ENCODE results near the gene ELMO1.
"Not testable (repeated sequence)": the region's sequence is repeated elsewhere in the genome, so short reads cannot be mapped to it uniquely, and the experiment has no call there.

ELMO1 gene

GRCh38 chr7:37173670-37174069 is 275.0 kb downstream of the ELMO1 start:
- DNase-seq: no peak

DNA sequence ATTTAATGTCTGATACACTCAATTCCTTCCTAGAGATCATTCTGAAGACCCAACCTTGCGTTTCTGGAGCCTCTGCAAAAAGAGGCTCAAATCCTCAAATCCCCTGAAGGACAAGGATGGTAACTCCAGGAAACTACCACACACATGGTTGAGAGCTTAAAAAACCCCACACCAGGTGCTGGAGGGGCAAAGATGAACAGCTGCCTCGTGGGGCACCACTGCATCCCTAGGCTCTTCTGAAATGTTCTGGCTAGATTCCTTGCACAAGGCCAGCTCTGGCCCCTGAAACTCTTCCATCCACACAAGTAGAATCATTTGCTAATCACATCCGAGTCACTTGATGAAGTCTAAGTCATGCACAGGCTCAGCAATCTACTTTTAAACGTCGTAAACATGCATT is 286.6 kb downstream of the ELMO1 start:
- DNase-seq: no peak

GRCh38 chr7:37160656-37161055 is 288.0 kb downstream of the ELMO1 start:
- no peak for DNase-seq

DNA sequence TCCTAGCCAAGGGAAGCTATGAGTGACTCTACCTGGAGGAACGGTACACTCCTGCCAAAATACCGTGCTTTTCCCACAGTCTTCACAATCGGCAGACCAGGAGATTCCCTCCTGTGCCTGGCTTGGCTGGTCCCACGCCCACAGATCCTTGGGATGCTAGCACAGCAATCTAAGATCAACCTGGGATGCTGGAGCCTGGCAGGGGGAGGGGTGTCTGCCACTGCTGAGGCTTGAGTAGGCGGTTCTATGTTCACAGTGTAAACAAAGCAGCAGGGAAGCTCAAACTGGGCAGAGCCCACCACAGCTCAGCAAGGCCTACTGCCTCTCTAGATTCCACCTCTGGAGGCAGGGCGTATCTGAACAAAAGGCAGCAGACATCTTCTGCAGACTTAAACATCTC is 295.3 kb downstream of the ELMO1 start:
- no peak for DNase-seq

DNA sequence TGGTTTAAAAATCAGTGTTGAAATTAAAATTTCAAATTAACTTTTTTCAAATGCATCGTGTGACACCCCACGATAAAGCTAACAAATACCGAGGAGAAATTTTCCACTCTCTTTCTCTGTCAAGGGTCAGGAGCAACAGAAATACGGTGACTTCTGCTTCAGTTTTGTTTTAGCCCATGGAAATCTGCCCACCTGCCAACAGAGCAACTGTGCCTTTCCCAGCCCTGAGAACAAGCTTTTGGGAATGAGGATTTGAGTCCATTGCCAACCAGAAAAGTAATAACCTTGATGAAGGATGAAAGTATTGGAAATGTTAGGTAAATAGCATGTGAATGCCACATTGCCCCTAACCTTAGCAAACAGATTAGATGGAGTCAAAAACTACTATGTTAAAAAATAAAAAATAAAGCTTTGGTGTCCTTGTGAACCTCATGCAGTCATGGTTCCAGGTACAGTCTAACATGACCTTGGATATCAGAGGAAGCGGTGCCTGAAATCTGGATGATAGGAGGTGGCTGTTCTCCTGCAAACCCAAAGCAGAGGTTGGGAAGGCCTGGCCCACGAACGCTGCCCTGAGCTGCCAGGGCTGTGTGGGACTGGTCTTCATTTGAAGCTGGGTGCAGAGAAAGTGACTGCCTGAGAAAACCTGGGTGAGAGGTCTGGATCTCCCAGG is 296.8 kb downstream of the ELMO1 start:
- no peak for DNase-seq

DNA sequence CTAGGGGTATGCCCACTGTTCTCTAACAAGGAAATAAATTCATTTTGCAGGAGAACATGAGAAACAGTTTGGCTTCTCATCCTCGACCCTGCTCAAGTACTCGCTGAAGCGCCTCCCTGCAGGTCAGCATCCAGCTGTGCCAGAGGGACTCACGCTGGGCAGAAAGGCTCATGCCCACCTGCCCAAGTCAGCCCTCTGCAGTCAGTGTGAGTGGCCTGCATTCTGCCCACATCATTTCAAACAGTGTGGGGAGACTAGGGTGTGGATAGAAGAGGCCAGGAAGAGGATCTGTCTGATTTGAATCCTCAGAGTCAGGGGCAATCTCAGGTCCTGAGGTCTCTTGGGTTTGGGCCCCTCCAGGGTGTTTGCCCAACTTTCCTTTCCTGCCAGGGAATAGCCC is 297.8 kb downstream of the ELMO1 start:
- DNase-seq: no peak

GRCh38 chr7:37150180-37150579 is 298.5 kb downstream of the ELMO1 start:
- no peak for DNase-seq

DNA sequence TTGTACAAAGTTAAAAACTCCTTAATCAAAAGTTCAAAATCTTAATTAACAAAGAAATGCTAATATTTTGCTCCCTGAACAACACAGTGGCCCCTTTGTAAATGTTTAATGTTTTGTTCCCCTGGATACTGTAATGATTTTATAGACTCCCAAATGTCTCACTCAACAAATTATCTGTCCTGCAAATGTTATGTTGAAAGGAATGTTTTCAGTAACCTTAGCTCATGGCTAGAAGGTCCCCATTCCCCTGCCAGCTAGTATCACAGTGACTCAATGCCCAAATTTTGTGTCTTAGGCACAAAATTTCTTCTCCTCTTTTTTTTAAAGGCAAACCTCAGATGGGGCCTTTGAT is 298.9 kb downstream of the ELMO1 start:
- DNase-seq: no peak

DNA sequence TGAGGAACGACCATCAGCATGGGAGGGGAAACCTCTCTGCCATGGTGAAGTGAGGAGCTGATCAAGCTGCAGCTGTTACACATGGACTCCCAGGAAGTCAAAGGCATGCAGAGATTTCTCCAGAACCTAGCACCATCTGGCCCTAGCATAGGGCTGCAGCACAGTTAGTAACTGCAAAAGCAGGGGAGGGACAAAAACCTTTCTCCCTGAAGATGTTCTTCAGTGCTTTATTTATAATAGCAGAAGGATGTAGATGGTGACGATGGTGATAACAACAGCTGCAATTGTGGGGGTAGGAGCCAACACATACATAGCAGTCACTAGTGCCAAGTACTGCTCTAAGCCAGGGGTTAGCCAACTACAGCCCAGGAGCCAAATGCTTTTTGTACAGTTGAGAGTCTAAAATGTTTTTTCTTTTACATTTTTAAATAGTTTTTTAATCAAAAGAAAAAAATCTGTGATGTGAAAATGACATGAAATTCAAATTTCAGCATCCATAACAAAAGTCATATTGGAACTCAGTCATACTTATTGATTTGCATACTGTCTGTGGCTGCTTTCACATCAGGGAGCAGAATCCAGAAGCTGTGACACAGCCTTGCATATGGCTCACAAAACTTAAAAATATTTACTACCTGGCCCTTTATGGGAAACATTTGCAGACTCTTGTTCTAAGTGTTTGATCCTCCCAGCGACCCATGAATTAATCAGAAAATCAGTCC is 299.5 kb downstream of the ELMO1 start:
- DNase-seq: peak; percentile 26

DNA sequence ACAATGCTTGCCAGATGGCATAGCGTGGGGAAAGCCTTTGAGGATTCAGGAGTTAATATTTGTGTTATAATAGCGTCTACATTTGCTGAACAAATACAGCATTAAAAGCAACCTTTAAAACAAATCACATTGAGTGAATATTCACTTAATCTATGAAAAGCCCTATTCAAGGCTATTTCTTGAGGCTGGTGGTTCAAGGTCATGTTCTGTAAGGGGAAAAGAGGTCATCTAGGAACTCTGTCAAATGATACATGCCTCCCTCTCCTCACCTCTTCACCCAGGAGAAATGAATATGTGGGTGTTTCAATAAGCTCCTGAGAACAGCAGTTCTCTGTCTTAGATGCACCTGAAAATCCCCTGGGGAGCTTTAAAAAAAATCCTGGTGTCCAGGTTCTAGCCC is 303.0 kb downstream of the ELMO1 start:
- no peak for DNase-seq

- no peak for DNase-seq
Measured at GRCh38 chr7:37144423-37144822, 304.2 kb downstream of the ELMO1 start.

DNA sequence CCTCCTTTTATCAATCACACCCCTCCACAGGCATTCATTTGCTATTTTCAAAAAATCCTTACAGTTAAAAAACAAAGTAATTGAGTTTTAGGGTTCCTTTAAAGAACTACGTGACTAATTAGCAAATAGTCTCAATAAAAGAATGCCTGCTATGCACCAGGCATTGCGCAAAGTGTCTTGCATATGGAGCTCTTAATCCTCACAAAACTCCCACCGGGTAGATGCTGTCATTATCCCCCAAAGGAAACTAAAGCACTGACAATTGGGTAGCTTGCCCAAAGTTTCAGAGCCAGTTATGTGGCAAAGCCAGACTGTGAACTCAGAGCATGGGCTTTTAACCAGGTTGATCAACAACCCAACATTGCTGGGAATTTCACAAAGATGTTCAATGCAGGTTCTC is 305.7 kb downstream of the ELMO1 start:
- DNase-seq: no peak

- DNase-seq: no peak
Measured at GRCh38 chr7:37141742-37142141, 306.9 kb downstream of the ELMO1 start.

GRCh38 chr7:37133902-37134301 is 314.8 kb downstream of the ELMO1 start:
- DNase-seq: not testable (repeated sequence)

DNA sequence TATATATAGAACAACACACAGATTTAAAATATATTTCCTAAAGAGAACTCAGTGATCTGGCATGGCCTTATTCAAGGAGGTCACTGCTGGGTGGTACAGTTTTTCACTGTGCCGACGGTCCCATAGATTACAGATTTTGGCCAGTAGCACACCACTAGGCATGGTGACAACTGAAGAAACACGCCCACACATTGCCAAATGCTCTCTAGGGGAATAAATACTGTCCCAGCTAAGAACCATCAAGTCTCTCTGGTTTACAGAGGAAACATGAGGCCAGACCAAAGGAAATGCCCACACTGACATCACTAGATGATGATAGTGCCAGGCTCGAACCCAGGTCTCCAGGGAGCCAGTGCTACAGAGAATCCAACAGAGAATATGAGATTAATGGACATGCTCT is 316.8 kb downstream of the ELMO1 start:
- DNase-seq: no peak

DNA sequence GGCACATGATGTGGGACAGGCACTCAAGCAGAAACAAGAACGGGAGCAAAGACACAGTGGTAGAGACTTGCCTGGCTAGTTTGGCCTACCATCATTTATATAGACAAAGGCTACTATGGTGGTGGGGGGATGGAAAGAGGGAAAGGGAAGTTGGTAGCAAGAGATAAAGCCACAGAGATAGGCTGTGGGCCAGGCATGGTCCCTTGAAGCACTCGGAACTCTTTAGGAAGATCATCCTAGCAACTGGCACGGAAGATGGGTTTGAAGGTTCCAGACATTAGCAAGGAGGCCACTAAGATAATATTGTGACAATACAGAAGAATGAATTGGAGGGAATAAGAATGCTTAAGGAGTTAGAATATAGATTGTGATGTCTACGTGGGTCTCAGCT is 319.6 kb downstream of the ELMO1 start:
- DNase-seq: no peak

DNA sequence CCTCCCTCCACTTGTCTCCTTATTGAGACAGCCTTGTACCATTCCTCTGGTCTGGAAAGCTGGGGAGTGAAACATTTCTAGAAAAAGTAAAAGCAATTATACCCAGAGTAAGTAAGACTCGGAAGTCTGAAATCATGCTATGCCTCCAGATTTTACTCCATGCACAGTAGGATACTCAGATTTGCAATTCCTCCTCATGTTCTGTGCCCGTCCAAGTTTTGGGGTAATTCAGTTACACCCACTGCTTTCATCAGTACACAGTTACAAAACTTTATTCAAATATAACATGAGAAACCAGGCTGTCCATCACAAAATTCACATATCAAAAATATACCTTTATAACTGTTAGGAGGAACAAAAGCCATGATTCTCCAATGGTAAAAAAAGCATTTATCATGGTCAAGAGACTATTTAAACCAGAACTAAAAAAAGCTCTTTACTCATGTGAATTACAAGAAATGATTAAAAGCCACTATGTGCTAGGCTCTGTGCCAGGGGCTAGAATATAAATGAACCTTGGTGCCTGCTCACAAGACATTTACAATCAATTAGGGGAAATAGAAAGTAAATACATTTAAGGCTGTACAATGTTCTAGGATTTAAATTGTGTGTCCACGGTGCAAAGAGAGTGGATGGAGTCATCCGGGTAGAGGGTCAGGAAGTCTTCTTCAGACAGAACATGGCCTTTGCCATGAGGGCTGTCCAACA is 320.2 kb downstream of the ELMO1 start:
- DNase-seq: no peak

GRCh38 chr7:37119296-37119860 is 329.3 kb downstream of the ELMO1 start:
- no peak for DNase-seq

- DNase-seq: no peak
Measured at GRCh38 chr7:37118004-37118403, 330.7 kb downstream of the ELMO1 start.

DNA sequence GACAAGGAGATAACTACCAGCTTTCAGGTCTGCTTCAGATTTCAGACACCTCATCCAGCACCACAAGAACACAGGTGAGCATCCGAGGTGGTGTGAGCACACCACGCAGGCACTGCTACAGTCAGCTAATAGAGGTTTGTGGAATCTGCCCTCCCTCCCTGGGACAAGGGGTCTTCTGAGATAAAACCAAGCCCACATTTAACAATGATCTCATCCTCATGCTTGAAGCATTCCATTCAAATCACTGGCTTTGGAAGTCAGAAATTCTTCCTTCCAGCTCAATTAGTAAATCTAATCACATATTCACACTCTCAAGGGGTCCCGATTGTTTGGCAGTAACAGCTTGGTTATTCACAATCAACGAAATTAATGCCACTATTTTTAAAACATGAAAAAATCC is 331.4 kb downstream of the ELMO1 start:
- no peak for DNase-seq

DNA sequence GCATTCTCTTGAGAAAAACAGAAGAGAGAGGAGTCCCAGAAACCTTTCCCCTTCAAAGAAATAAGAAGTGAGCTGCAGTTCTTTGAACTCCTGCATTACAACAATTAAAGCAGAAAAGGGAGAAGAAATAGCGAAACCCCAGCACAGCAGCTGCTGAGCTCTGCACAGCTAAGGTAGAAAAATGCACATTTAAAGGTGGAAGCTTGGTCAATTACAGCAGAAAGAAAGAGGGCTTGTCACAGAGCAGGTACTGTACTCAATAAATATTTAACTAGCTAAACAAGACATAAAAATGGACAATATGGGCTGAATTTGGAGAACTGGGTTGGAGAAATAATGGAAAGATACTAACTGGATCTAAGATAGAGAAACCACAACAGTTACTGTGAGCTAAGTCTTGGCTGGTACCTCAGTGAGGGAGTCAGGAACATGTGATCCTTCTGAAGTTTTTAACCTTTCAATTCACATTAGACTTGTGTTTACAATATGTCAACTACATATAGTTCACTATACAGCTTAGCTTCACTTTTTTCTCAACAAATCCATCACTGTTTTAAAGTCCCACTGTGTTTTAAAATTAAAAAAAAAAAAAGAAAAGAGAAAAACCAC is 332.5 kb downstream of the ELMO1 start:
- no peak for DNase-seq

- DNase-seq: no peak
Measured at GRCh38 chr7:37113661-37114355, 334.9 kb downstream of the ELMO1 start.

GRCh38 chr7:37112876-37113275 is 335.8 kb downstream of the ELMO1 start:
- no peak for DNase-seq
